HCT116 (cell line): ENCODE measurements around the gene EGFL6.

Experiments used
- CEBPB ChIP-seq: IDR thresholded peaks from 2 replicates; pipeline ENCODE4 v1.6.1; 2012; ENCODE audit warnings: low read depth
- EZH2phosphoT487 ChIP-seq: fragments of 200-600 bp; IDR thresholded peaks from 2 replicates; pipeline ENCODE4 v1.6.1; 2018; ENCODE audit warnings: antibody characterized with exemption, borderline replicate concordance
- POLR2A ChIP-seq: IDR thresholded peaks from 2 replicates; pipeline ENCODE4 v1.7.0; 2011; ENCODE audit warnings: borderline replicate concordance; ENCODE audit not compliant: insufficient read depth, insufficient read length; ENCODE audit errors: extremely low read depth
- POLR2AphosphoS5 ChIP-seq: IDR thresholded peaks from 2 replicates; pipeline ENCODE4 v1.6.1; 2011; ENCODE audit warnings: mild to moderate bottlenecking, low read depth, low read length, moderate library complexity
- RAD21 ChIP-seq: IDR thresholded peaks from 2 replicates; pipeline ENCODE4 v1.6.1; 2012; ENCODE audit warnings: low read depth, mild to moderate bottlenecking
- SP1 ChIP-seq: IDR thresholded peaks from 2 replicates; pipeline ENCODE4 v1.6.1; 2012; ENCODE audit warnings: low read depth
- TCF7L2 ChIP-seq: IDR thresholded peaks from 2 replicates; pipeline ENCODE4 v1.7.0; 2011; ENCODE audit warnings: borderline replicate concordance, inconsistent platforms; ENCODE audit not compliant: insufficient read depth, insufficient read length; ENCODE audit errors: extremely low read depth
- TF ChIP-seq, protein P1 (sequence below): IDR thresholded peaks from 2 replicates; pipeline ENCODE4 v1.6.1; 2012
- TF ChIP-seq, protein P2 (sequence below), 3 experiments: fragments of 200-600 bp in 1 of 3; sonication (generic) in 1 of 3; IDR thresholded peaks in 2 of 3; conservative IDR thresholded peaks in 1 of 3; 2 replicates each; pipeline ENCODE4 v1.5.1; 2012 to 2017; ENCODE audit warnings: low read depth in 2 of 3, low read length in 2 of 3, antibody characterized with exemption in 1 of 3, borderline replicate concordance in 1 of 3, control low read depth in 1 of 3, mild to moderate bottlenecking in 1 of 3, mixed read lengths in 1 of 3, mixed run types in 1 of 3, moderate library complexity in 1 of 3; ENCODE audit not compliant: insufficient read depth in 1 of 3
- TF ChIP-seq, protein P3 (sequence below): IDR thresholded peaks from 2 replicates; pipeline ENCODE4 v1.6.1; 2012; ENCODE audit warnings: low read depth

DNA sequence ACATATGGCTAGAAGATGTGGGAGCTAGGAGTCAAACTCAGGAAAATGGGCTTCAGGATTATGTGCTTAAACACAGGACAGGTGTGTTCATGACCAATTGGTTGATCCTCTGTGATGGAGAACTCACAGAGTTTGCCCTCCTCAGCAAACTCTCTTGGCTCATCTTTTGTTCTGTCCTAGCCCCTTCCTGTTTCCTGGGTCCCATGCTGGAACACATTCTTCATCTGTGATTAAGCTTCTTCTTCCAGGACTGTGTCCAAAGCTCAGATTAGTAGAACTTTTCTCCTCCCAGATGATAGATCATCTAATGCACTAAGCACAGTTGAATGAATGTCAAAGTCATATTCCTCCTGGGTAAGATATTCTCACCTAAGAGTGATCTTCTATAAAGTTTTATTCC is 44.8 kb downstream of the EGFL6 start:
- TF ChIP-seq SP1 (no peak), POLR2A (no peak), POLR2AphosphoS5 (no peak), EZH2phosphoT487 (no peak), TCF7L2 (no peak), CEBPB (no peak), RAD21 (no peak)
- TF ChIP-seq, protein P1, sequence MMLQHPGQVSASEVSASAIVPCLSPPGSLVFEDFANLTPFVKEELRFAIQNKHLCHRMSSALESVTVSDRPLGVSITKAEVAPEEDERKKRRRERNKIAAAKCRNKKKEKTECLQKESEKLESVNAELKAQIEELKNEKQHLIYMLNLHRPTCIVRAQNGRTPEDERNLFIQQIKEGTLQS, result no peak
- TF ChIP-seq, protein P2, sequence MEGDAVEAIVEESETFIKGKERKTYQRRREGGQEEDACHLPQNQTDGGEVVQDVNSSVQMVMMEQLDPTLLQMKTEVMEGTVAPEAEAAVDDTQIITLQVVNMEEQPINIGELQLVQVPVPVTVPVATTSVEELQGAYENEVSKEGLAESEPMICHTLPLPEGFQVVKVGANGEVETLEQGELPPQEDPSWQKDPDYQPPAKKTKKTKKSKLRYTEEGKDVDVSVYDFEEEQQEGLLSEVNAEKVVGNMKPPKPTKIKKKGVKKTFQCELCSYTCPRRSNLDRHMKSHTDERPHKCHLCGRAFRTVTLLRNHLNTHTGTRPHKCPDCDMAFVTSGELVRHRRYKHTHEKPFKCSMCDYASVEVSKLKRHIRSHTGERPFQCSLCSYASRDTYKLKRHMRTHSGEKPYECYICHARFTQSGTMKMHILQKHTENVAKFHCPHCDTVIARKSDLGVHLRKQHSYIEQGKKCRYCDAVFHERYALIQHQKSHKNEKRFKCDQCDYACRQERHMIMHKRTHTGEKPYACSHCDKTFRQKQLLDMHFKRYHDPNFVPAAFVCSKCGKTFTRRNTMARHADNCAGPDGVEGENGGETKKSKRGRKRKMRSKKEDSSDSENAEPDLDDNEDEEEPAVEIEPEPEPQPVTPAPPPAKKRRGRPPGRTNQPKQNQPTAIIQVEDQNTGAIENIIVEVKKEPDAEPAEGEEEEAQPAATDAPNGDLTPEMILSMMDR (IDR thresholded peaks at IDR 0.05 in 2 of 3, conservative IDR thresholded peaks at IDR 0.05 in 1 of 3; ENCODE audit: borderline replicate concordance in 1 of 3, insufficient read depth in 1 of 3, low read depth in 2 of 3, low read length in 2 of 3), result no peak
- TF ChIP-seq, protein P3, sequence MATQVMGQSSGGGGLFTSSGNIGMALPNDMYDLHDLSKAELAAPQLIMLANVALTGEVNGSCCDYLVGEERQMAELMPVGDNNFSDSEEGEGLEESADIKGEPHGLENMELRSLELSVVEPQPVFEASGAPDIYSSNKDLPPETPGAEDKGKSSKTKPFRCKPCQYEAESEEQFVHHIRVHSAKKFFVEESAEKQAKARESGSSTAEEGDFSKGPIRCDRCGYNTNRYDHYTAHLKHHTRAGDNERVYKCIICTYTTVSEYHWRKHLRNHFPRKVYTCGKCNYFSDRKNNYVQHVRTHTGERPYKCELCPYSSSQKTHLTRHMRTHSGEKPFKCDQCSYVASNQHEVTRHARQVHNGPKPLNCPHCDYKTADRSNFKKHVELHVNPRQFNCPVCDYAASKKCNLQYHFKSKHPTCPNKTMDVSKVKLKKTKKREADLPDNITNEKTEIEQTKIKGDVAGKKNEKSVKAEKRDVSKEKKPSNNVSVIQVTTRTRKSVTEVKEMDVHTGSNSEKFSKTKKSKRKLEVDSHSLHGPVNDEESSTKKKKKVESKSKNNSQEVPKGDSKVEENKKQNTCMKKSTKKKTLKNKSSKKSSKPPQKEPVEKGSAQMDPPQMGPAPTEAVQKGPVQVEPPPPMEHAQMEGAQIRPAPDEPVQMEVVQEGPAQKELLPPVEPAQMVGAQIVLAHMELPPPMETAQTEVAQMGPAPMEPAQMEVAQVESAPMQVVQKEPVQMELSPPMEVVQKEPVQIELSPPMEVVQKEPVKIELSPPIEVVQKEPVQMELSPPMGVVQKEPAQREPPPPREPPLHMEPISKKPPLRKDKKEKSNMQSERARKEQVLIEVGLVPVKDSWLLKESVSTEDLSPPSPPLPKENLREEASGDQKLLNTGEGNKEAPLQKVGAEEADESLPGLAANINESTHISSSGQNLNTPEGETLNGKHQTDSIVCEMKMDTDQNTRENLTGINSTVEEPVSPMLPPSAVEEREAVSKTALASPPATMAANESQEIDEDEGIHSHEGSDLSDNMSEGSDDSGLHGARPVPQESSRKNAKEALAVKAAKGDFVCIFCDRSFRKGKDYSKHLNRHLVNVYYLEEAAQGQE, result no peak
